Measurements from ENCODE around the gene GPR18. TPM values are rescaled to one million over a fixed set of nuclear protein-coding genes. Genes with fewer than 3 reads are reported as not detected.
"Not testable (repeated sequence)": the region's sequence is repeated elsewhere in the genome, so short reads cannot be mapped to it uniquely, and the experiment has no call there.

The GPR18 gene
- total RNA-seq, 1 experiment from 2014 or later = not detected

GRCh38 chr13:99230588-99230987, 27.6 kb downstream of the GPR18 start:
- DNase-seq (ENCODE audit: low read depth) = not testable (repeated sequence)

- DNase-seq (ENCODE audit: low read depth) = peak; percentile 42
Measured at GRCh38 chr13:99228737-99229691, 29.2 kb downstream of the GPR18 start.

GRCh38 chr13:99227909-99228688, 30.1 kb downstream of the GPR18 start:
- no peak for DNase-seq (ENCODE audit: low read depth)

GRCh38 chr13:99227331-99227900, 30.8 kb downstream of the GPR18 start:
- no peak for DNase-seq (ENCODE audit: low read depth)

GRCh38 chr13:99226513-99226912, 31.7 kb downstream of the GPR18 start:
- DNase-seq (ENCODE audit: low read depth) = no peak

- no peak for DNase-seq (ENCODE audit: low read depth)
Measured at GRCh38 chr13:99225078-99225477, 33.1 kb downstream of the GPR18 start.

- no peak for DNase-seq (ENCODE audit: low read depth)
Measured at GRCh38 chr13:99224021-99224420, 34.2 kb downstream of the GPR18 start.

GRCh38 chr13:99223587-99223986, 34.6 kb downstream of the GPR18 start:
- DNase-seq (ENCODE audit: low read depth) = no peak

- no peak for DNase-seq (ENCODE audit: low read depth)
Measured at GRCh38 chr13:99221567-99222239, 36.5 kb downstream of the GPR18 start.

GRCh38 chr13:99220199-99220935, 37.8 kb downstream of the GPR18 start:
- DNase-seq (ENCODE audit: low read depth) = peak; percentile 16

- no peak for DNase-seq (ENCODE audit: low read depth)
Measured at GRCh38 chr13:99218969-99219368, 39.2 kb downstream of the GPR18 start.

GRCh38 chr13:99218545-99218944, 39.6 kb downstream of the GPR18 start:
- DNase-seq (ENCODE audit: low read depth) = no peak

- DNase-seq (ENCODE audit: low read depth) = no peak
Measured at GRCh38 chr13:99218126-99218525, 40.1 kb downstream of the GPR18 start.

- no peak for DNase-seq (ENCODE audit: low read depth)
Measured at GRCh38 chr13:99217461-99218110, 40.6 kb downstream of the GPR18 start.

- DNase-seq (ENCODE audit: low read depth) = no peak
Measured at GRCh38 chr13:99215184-99215830, 42.9 kb downstream of the GPR18 start.

- no peak for DNase-seq (ENCODE audit: low read depth)
Measured at GRCh38 chr13:99214731-99215130, 43.4 kb downstream of the GPR18 start.

- no peak for DNase-seq (ENCODE audit: low read depth)
Measured at GRCh38 chr13:99214232-99214631, 43.9 kb downstream of the GPR18 start.

GRCh38 chr13:99211421-99212035, 46.7 kb downstream of the GPR18 start:
- no peak for DNase-seq (ENCODE audit: low read depth)

GRCh38 chr13:99210627-99211026, 47.6 kb downstream of the GPR18 start:
- DNase-seq (ENCODE audit: low read depth) = not testable (repeated sequence)
